Measurements from ENCODE around the gene CYBB.

DNA sequence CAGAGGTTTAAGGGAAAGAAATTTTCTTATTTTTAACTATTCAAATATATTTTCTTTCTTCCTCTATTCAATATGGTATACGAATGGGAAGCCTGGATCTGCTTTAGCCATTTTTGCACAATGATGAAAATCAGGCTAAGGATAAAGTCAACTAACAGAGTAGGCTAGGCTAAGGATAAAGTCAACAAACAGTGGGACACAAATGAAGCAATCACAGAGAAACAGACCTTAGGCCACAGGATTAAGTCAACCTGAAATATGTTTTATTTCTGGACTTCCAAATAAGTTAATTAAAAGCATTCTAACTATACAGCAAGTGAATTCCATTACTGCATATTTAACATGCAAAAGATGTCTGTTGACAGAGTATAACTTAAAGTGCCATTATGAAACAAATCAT, 50.5 kb downstream of the CYBB start:
- TF ChIP-seq, protein P1, sequence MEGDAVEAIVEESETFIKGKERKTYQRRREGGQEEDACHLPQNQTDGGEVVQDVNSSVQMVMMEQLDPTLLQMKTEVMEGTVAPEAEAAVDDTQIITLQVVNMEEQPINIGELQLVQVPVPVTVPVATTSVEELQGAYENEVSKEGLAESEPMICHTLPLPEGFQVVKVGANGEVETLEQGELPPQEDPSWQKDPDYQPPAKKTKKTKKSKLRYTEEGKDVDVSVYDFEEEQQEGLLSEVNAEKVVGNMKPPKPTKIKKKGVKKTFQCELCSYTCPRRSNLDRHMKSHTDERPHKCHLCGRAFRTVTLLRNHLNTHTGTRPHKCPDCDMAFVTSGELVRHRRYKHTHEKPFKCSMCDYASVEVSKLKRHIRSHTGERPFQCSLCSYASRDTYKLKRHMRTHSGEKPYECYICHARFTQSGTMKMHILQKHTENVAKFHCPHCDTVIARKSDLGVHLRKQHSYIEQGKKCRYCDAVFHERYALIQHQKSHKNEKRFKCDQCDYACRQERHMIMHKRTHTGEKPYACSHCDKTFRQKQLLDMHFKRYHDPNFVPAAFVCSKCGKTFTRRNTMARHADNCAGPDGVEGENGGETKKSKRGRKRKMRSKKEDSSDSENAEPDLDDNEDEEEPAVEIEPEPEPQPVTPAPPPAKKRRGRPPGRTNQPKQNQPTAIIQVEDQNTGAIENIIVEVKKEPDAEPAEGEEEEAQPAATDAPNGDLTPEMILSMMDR (IDR thresholded peaks at IDR 0.05) = no peak
- no peak for TF ChIP-seq POLR2A (IDR thresholded peaks at IDR 0.05)

Data from lower leg skin (tissue), 3 donors.